GM12878 (cell line): ENCODE data around the gene NOL7. TPM values are rescaled to one million over a fixed set of nuclear protein-coding genes. Genes with fewer than 3 reads are reported as not detected.

Experiments used
- CEBPZ ChIP-seq: fragments of 150-350 bp; IDR thresholded peaks from 2 replicates; pipeline ENCODE4 v1.6.1; 2016; ENCODE audit warnings: low read depth, low read length
- E2F8 ChIP-seq: fragments of 450-650 bp; IDR thresholded peaks from 2 replicates; pipeline ENCODE4 v1.6.1; 2018; ENCODE audit warnings: mild to moderate bottlenecking, low read depth, moderate library complexity; ENCODE audit not compliant: partially characterized antibody
- EGR1 ChIP-seq, 2 experiments: IDR thresholded peaks; 1 replicate in 1 of 2; 2 replicates in 1 of 2; pipeline ENCODE4 v1.6.1; 2011 to 2012; ENCODE audit warnings: low read depth in 2 of 2, low read length in 2 of 2, borderline replicate concordance in 1 of 2, mild to moderate bottlenecking in 1 of 2, moderate library complexity in 1 of 2
- ETV6 ChIP-seq, 2 experiments: fragments of 450-650 bp in 1 of 2; IDR thresholded peaks in 1 of 2; conservative IDR thresholded peaks in 1 of 2; 2 replicates each; pipeline ENCODE4 v1.6.1; 2014; ENCODE audit warnings: antibody characterized with exemption in 1 of 2, borderline replicate concordance in 1 of 2, low read depth in 1 of 2, mild to moderate bottlenecking in 1 of 2, moderate library complexity in 1 of 2
- LARP7 ChIP-seq: fragments of 450-650 bp; IDR thresholded peaks from 2 replicates; pipeline ENCODE4 v1.6.1; 2017; ENCODE audit warnings: mild to moderate bottlenecking
- NKRF ChIP-seq: fragments of 450-650 bp; conservative IDR thresholded peaks from 2 replicates; pipeline ENCODE4 v1.6.1; 2017; ENCODE audit warnings: mild to moderate bottlenecking, moderate library complexity
- polyA plus RNA-seq, 11 experiments: library from polyadenylated mRNA; depleted of rRNA in 4 of 11; unstranded in 6 of 11; stranded (reverse) in 5 of 11; fragments of >200 nt; fragmentation: Nextera tagmentation in 4 of 11; fragmentation: Illumina TruSeq in 1 of 11; extraction: Ambion mirVana in 4 of 11; extraction: Trizol in 1 of 11; gene quantifications; 1 replicate in 1 of 11; 2 replicates in 10 of 11; pipeline versions ENCODE4 v1.2.1 to v1.2.3, GENCODE V29; 2011 to 2016; ENCODE audit warnings: inconsistent platforms in 2 of 11, missing spikeins in 2 of 11, low read depth in 1 of 11
- total RNA-seq, 4 experiments: library from RNA; depleted of rRNA in 3 of 4; stranded (reverse); fragments of >200 nt in 3 of 4; fragmentation: Illumina TruSeq in 1 of 4; extraction: Trizol in 1 of 4; gene quantifications; 2 replicates each; pipeline versions ENCODE4 v1.2.1 to v1.2.3, GENCODE V29; 2013 to 2021

The NOL7 gene
- total and polyA plus RNA-seq, 10 of the 15 experiments (the other 5 are each of a cell fraction or from before 2014, with no cell fraction given): 12.2 to 222 (median 86.2) TPM

- TF ChIP-seq NKRF: no peak
- TF ChIP-seq LARP7: no peak
- no peak for TF ChIP-seq CEBPZ
- TF ChIP-seq EGR1 (IDR thresholded peaks at IDR 0.05; ENCODE audit: borderline replicate concordance in 1 of 2, low read depth in 2 of 2, low read length in 2 of 2): no peak
- TF ChIP-seq ETV6 (conservative IDR thresholded peaks at IDR 0.05 in 1 of 2, IDR thresholded peaks at IDR 0.05 in 1 of 2; ENCODE audit: borderline replicate concordance in 1 of 2, low read depth in 1 of 2): no peak
- TF ChIP-seq E2F8: no peak
These were observed 18.1 kb upstream of the NOL7 start (continued) for GRCh38 chr6:13597073-13597472.
